Endothelial cell of umbilical vein (primary cell): ENCODE measurements around the gene GATM. TPM values are rescaled to one million over a fixed set of nuclear protein-coding genes. Genes with fewer than 3 reads are reported as not detected.

Experiments
- BruUV-seq: library from RNA; stranded (reverse); fragments of 400-500 nt; replicated peaks from 2 replicates; lab custom pipeline; 2021; lab: Mats Ljungman, UMichigan
- CTCF ChIA-PET: fragments of 300-600, 350-600 bp; sonication (Branson Sonifier 250); formaldehyde crosslinking; loops from one replicate; lab custom pipeline; 2021; ENCODE audit warnings: antibody characterized with exemption, inconsistent platforms; lab: Charles Lee
- POLR2A ChIA-PET: fragments of 300-600, 350-600 bp; sonication (Branson Sonifier 250); formaldehyde crosslinking; loops from one replicate; lab custom pipeline; 2021; ENCODE audit warnings: antibody characterized with exemption, inconsistent platforms; lab: Charles Lee
- DNase-seq: peaks from one replicate; pipeline ENCODE4 v3.0.0-alpha.2; 2011; ENCODE audit warnings: low read depth, low spot score
- FAIRE-seq: peaks from 2 replicates; lab custom pipeline; 2011; peaks lifted over from hg19 to GRCh38; lab: Jason Lieb, UNC
- H2AFZ ChIP-seq: 2 replicates; pipeline ENCODE4 v1.6.0; 2012; ENCODE audit warnings: low read depth, low read length, control low read depth, inconsistent platforms
- H3K27ac ChIP-seq: 2 replicates; pipeline ENCODE4 v1.5.1; 2011; ENCODE audit warnings: low read depth, mild to moderate bottlenecking, control low read depth, low read length, moderate library complexity; ENCODE audit not compliant: insufficient read depth
- H3K27me3 ChIP-seq, 2 experiments: 2 replicates each; pipeline versions ENCODE4 v1.6.0 to v1.6.1; 2011; ENCODE audit warnings: low read length in 2 of 2, mixed read lengths in 1 of 2; ENCODE audit not compliant: control insufficient read depth in 2 of 2, insufficient read depth in 2 of 2
- H3K36me3 ChIP-seq, 2 experiments: 2 replicates in 1 of 2; 3 replicates in 1 of 2; pipeline ENCODE4 v1.5.1; 2011; ENCODE audit warnings: low read length in 2 of 2, mild to moderate bottlenecking in 1 of 2, moderate library complexity in 1 of 2; ENCODE audit not compliant: control insufficient read depth in 2 of 2, insufficient read depth in 2 of 2; ENCODE audit errors: extremely low read depth in 1 of 2
- H3K4me1 ChIP-seq: 3 replicates; pipeline ENCODE4 v1.5.1; 2011; ENCODE audit warnings: mild to moderate bottlenecking, low read length; ENCODE audit not compliant: control insufficient read depth, insufficient read depth; ENCODE audit errors: extremely low read depth
- H3K4me2 ChIP-seq: 2 replicates; pipeline ENCODE4 v1.6.1; 2011; ENCODE audit warnings: low read length, control low read depth, mixed read lengths; ENCODE audit not compliant: insufficient read depth
- H3K4me3 ChIP-seq, 3 experiments: fragments of 200-600 bp in 1 of 3; sonication (generic), shearing (Covaris generic) in 1 of 3; replicated peaks in 1 of 3; 2 replicates each; pipeline ENCODE4 v1.5.1; 2011 to 2016; ENCODE audit warnings: control low read depth in 3 of 3, low read length in 3 of 3, mild to moderate bottlenecking in 2 of 3, inconsistent platforms in 1 of 3, low read depth in 1 of 3, moderate library complexity in 1 of 3; ENCODE audit not compliant: insufficient read depth in 1 of 3
- H3K79me2 ChIP-seq: 2 replicates; pipeline ENCODE4 v1.6.0; 2012; ENCODE audit warnings: low read length, inconsistent platforms; ENCODE audit not compliant: control insufficient read depth, insufficient read depth
- H3K9ac ChIP-seq: replicated peaks from 2 replicates; pipeline ENCODE3; 2011; ENCODE audit warnings: low read length, control low read depth; ENCODE audit not compliant: insufficient read depth; ENCODE audit errors: extremely low read depth
- H3K9me1 ChIP-seq: replicated peaks from 3 replicates; pipeline ENCODE4 v1.6.0; 2011; ENCODE audit warnings: mild to moderate bottlenecking, low read length; ENCODE audit not compliant: control insufficient read depth, insufficient read depth; ENCODE audit errors: extremely low read depth
- H3K9me3 ChIP-seq: replicated peaks from 2 replicates; pipeline ENCODE4 v1.5.1; 2012; ENCODE audit warnings: low read length, inconsistent platforms; ENCODE audit not compliant: control insufficient read depth, insufficient read depth
- H4K20me1 ChIP-seq: replicated peaks from 2 replicates; pipeline ENCODE3; 2011; ENCODE audit warnings: mild to moderate bottlenecking, low read length; ENCODE audit not compliant: control insufficient read depth, insufficient read depth; ENCODE audit errors: extremely low read depth
- EZH2 ChIP-seq: IDR thresholded peaks from 2 replicates; pipeline ENCODE4 v1.6.1; 2012; ENCODE audit warnings: borderline replicate concordance, low read depth, mild to moderate bottlenecking, moderate library complexity, low read length, inconsistent platforms; ENCODE audit not compliant: severe bottlenecking
- FOS ChIP-seq: IDR thresholded peaks from 2 replicates; pipeline ENCODE4 v1.6.1; 2011; ENCODE audit warnings: mild to moderate bottlenecking, low read length, moderate library complexity, borderline replicate concordance; ENCODE audit not compliant: insufficient read depth
- GATA2 ChIP-seq: IDR thresholded peaks from 2 replicates; pipeline ENCODE4 v1.7.0; 2011; ENCODE audit warnings: low read depth, mild to moderate bottlenecking, moderate library complexity, mixed read lengths, low read length; ENCODE audit not compliant: insufficient read length, insufficient read depth
- JUN ChIP-seq: IDR thresholded peaks from 2 replicates; pipeline ENCODE4 v1.6.1; 2011; ENCODE audit warnings: borderline replicate concordance, low read depth; ENCODE audit not compliant: insufficient read length, insufficient read depth
- MYC ChIP-seq: IDR thresholded peaks from one replicate; pipeline ENCODE4 v1.6.1; 2011; ENCODE audit warnings: mild to moderate bottlenecking, low read depth, low read length
- POLR2A ChIP-seq: IDR thresholded peaks from 2 replicates; pipeline ENCODE4 v1.6.1; 2012; ENCODE audit warnings: low read depth, mild to moderate bottlenecking, control low read depth, low read length
- POLR2AphosphoS5 ChIP-seq: IDR thresholded peaks from 2 replicates; pipeline ENCODE4 v1.6.1; 2012; ENCODE audit warnings: low read depth, mild to moderate bottlenecking, control low read depth, low read length, moderate library complexity; ENCODE audit not compliant: insufficient read depth
- dilution Hi-C: fragments of 300-500 bp; cut with MboI; formaldehyde crosslinking; loops from one replicate; pipeline ENCODE4 v1.15.0; 2019; ENCODE audit warnings: low sequenced_read_pairs; ENCODE audit not compliant: extremely low pct_ligation_motif_present
- intact Hi-C: fragments of 100-400 bp; cut with micrococcal nuclease; formaldehyde crosslinking; loops from one replicate; pipeline ENCODE4 v1.10.0; 2022
- polyA plus RNA-seq, 4 experiments: library from polyadenylated mRNA; depleted of rRNA in 3 of 4; stranded (reverse) in 3 of 4; unstranded in 1 of 4; fragments of >200 nt; gene quantifications; 2 replicates each; pipeline versions ENCODE4 v1.2.1 to v1.2.3, GENCODE V29; 2011 to 2012; ENCODE audit warnings: missing spikeins in 1 of 4
- total RNA-seq: library from RNA; stranded (reverse); gene quantifications from 2 replicates; pipeline ENCODE4 v1.2.3, GENCODE V29; 2021
- TF ChIP-seq, protein P1 (sequence below): IDR thresholded peaks from 2 replicates; pipeline ENCODE4 v1.6.1; 2011; ENCODE audit not compliant: insufficient read depth, insufficient read length
- TF ChIP-seq, protein P2 (sequence below), 2 donors: IDR thresholded peaks; 1 replicate in 1 of 2; 2 replicates in 1 of 2; pipeline ENCODE4 v1.5.1; 2011; ENCODE audit warnings: low read length in 2 of 2, mild to moderate bottlenecking in 2 of 2, moderate library complexity in 2 of 2, control low read depth in 1 of 2, inconsistent platforms in 1 of 2, low read depth in 1 of 2; ENCODE audit not compliant: insufficient read depth in 1 of 2; ENCODE audit errors: extremely low read depth in 1 of 2

GATM gene
- total and polyA plus RNA-seq, 2 donors (not counting 3 experiments of a cell fraction or from before 2014, with no cell fraction given) = 0.21 to 0.60 TPM

DNA sequence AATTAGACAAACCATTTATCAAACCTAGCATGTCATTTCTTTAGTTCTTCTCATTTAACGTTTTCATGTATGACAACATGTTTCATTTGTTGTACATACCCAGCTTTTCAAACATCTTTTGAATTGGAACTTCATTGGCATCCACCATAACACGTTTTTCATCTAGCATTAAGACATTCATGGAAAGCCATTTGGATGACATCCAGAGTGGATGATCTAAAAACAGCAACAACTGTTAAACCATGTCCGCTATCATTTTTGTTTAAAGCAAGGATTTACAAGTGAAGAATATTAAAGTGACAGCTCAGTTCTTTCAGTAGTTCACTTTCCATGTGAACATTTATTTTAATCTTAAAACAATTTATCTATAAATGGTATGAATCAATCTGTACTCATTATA lies 14.5 kb downstream of the GATM start:
- H3K27ac ChIP-seq = no peak overlapping the region
- CTCF ChIA-PET = no interaction called here
- no peak overlapping the region for H3K4me3 ChIP-seq
- FAIRE-seq = no peak
- POLR2A ChIA-PET = interaction anchor here (0.6 kb wide), 1 partner anchor 18 kb away, joined by 6 read pairs; no protein-coding TSS in a partner anchor
- H3K9me1 ChIP-seq = no peaks in the 10 kb centered on the region
- H3K4me1 ChIP-seq = no peaks in the 10 kb centered on the region
- H2AFZ ChIP-seq = no peak overlapping the region
- no peaks in the 10 kb centered on the region for H3K9me3 ChIP-seq
- DNase-seq = no peak
- no peaks in the 10 kb centered on the region for H4K20me1 ChIP-seq
- BruUV-seq = no TSS peak
- no peak overlapping the region for H3K4me2 ChIP-seq
- H3K9ac ChIP-seq = no peak overlapping the region
- H3K79me2 ChIP-seq = no peaks in the 10 kb centered on the region
- dilution Hi-C loops (no loop called here), intact Hi-C loops (no loop called here)
- no peaks in the 10 kb centered on the region for H3K36me3 ChIP-seq
- no peaks in the 10 kb centered on the region for H3K27me3 ChIP-seq
- TF ChIP-seq POLR2A (no peak), JUN (no peak), GATA2 (no peak), FOS (no peak), POLR2AphosphoS5 (no peak), EZH2 (no peak), MYC (no peak)
- TF ChIP-seq, protein P1, sequence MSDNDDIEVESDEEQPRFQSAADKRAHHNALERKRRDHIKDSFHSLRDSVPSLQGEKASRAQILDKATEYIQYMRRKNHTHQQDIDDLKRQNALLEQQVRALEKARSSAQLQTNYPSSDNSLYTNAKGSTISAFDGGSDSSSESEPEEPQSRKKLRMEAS = no peak
- TF ChIP-seq, protein P2, sequence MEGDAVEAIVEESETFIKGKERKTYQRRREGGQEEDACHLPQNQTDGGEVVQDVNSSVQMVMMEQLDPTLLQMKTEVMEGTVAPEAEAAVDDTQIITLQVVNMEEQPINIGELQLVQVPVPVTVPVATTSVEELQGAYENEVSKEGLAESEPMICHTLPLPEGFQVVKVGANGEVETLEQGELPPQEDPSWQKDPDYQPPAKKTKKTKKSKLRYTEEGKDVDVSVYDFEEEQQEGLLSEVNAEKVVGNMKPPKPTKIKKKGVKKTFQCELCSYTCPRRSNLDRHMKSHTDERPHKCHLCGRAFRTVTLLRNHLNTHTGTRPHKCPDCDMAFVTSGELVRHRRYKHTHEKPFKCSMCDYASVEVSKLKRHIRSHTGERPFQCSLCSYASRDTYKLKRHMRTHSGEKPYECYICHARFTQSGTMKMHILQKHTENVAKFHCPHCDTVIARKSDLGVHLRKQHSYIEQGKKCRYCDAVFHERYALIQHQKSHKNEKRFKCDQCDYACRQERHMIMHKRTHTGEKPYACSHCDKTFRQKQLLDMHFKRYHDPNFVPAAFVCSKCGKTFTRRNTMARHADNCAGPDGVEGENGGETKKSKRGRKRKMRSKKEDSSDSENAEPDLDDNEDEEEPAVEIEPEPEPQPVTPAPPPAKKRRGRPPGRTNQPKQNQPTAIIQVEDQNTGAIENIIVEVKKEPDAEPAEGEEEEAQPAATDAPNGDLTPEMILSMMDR (IDR thresholded peaks at IDR 0.05; ENCODE audit: extremely low read depth in 1 of 2, insufficient read depth in 1 of 2, low read depth in 1 of 2, low read length in 2 of 2) = no peak
